Renal pelvis (tissue), 12 donors: ENCODE results near the gene C1orf21. TPM values are rescaled to one million over a fixed set of nuclear protein-coding genes. Genes with fewer than 3 reads are reported as not detected.
"Not testable (repeated sequence)": the region's sequence is repeated elsewhere in the genome, so short reads cannot be mapped to it uniquely, and the experiment has no call there.

Experiments used
- DNase-seq: peaks from one replicate; pipeline ENCODE4 v3.0.0-alpha.2; 2013
- long read RNA-seq, 16 experiments: transcript quantifications; one replicate each; lab custom pipeline, GENCODE V29; 2026
- polyA plus RNA-seq, 3 donors: library from polyadenylated mRNA; unstranded; fragments of 120-200 nt; gene quantifications; one replicate each; pipeline ENCODE4 v1.2.1, GENCODE V29; 2013; ENCODE audit not compliant: insufficient read length in 3 of 3

Gene C1orf21
- 10 to 100 TPM; 28.2 to 31.9 (median 29.2) TPM for polyA plus RNA-seq
- long read RNA-seq, donor 1, full-length matches to known transcripts = 17 of 17 reads
- long read RNA-seq, donor 1, partial matches to known transcripts = 0 of 17 reads
- long read RNA-seq, donor 1, other reads (novel, unspliced or antisense) = 0 of 17 reads
- long read RNA-seq, donor 2, full-length matches to known transcripts = 14 of 14 reads
- long read RNA-seq, donor 2, partial matches to known transcripts = 0 of 14 reads
- long read RNA-seq, donor 2, other reads (novel, unspliced or antisense) = 0 of 14 reads
- long read RNA-seq, donor 3, full-length matches to known transcripts = 8 of 8 reads
- long read RNA-seq, donor 3, partial matches to known transcripts = 0 of 8 reads
- long read RNA-seq, donor 3, other reads (novel, unspliced or antisense) = 0 of 8 reads
- long read RNA-seq, donor 4, full-length matches to known transcripts = 9 of 9 reads
- long read RNA-seq, donor 4, partial matches to known transcripts = 0 of 9 reads
- long read RNA-seq, donor 4, other reads (novel, unspliced or antisense) = 0 of 9 reads
- long read RNA-seq, donor 5, full-length matches to known transcripts = 5 of 5 reads
- long read RNA-seq, donor 5, partial matches to known transcripts = 0 of 5 reads
- long read RNA-seq, donor 5, other reads (novel, unspliced or antisense) = 0 of 5 reads
- long read RNA-seq, donor 6, full-length matches to known transcripts = 17 of 17 reads
- long read RNA-seq, donor 6, partial matches to known transcripts = 0 of 17 reads
- long read RNA-seq, donor 6, other reads (novel, unspliced or antisense) = 0 of 17 reads
- long read RNA-seq, donor 7, full-length matches to known transcripts = 18 of 24 reads
- long read RNA-seq, donor 7, partial matches to known transcripts = 6 of 24 reads
- long read RNA-seq, donor 7, other reads (novel, unspliced or antisense) = 0 of 24 reads
- long read RNA-seq, donor 8, full-length matches to known transcripts = 13 of 13 reads
- long read RNA-seq, donor 8, partial matches to known transcripts = 0 of 13 reads
- long read RNA-seq, donor 8, other reads (novel, unspliced or antisense) = 0 of 13 reads
- long read RNA-seq, donor 9, full-length matches to known transcripts = 10 of 15 reads
- long read RNA-seq, donor 9, partial matches to known transcripts = 5 of 15 reads
- long read RNA-seq, donor 9, other reads (novel, unspliced or antisense) = 0 of 15 reads
- long read RNA-seq, donor 10, full-length matches to known transcripts = 14 of 14 reads
- long read RNA-seq, donor 10, partial matches to known transcripts = 0 of 14 reads
- long read RNA-seq, donor 10, other reads (novel, unspliced or antisense) = 0 of 14 reads
- long read RNA-seq, donor 11, full-length matches to known transcripts = 8 of 8 reads
- long read RNA-seq, donor 11, partial matches to known transcripts = 0 of 8 reads
- long read RNA-seq, donor 11, other reads (novel, unspliced or antisense) = 0 of 8 reads
- long read RNA-seq, donor 12, full-length matches to known transcripts = 19 of 19 reads
- long read RNA-seq, donor 12, partial matches to known transcripts = 0 of 19 reads
- long read RNA-seq, donor 12, other reads (novel, unspliced or antisense) = 0 of 19 reads
- long read RNA-seq, donor 13, full-length matches to known transcripts = 7 of 7 reads
- long read RNA-seq, donor 13, partial matches to known transcripts = 0 of 7 reads
- long read RNA-seq, donor 13, other reads (novel, unspliced or antisense) = 0 of 7 reads
- long read RNA-seq, donor 14 = 0 reads
- long read RNA-seq, donor 15, full-length matches to known transcripts = 26 of 26 reads
- long read RNA-seq, donor 15, partial matches to known transcripts = 0 of 26 reads
- long read RNA-seq, donor 15, other reads (novel, unspliced or antisense) = 0 of 26 reads
- long read RNA-seq, donor 16, full-length matches to known transcripts = 21 of 21 reads
- long read RNA-seq, donor 16, partial matches to known transcripts = 0 of 21 reads
- long read RNA-seq, donor 16, other reads (novel, unspliced or antisense) = 0 of 21 reads

GRCh38 chr1:184386312-184387068 lies at the start of gene C1orf21:
Gene C1orf21, plus strand, starts transcription at chr1:184387029. Its CDS starts 90,481 bp downstream, at chr1:184477510.
- DNase-seq = peak; percentile 93

GRCh38 chr1:184337865-184338264 lies 49.0 kb upstream of the C1orf21 start:
- not testable (repeated sequence) for DNase-seq

GRCh38 chr1:184340984-184341383 lies 45.8 kb upstream of the C1orf21 start:
- DNase-seq = no peak

- DNase-seq = no peak
Observed at GRCh38 chr1:184350573-184350972, 36.3 kb upstream of the C1orf21 start.

- DNase-seq = no peak
Observed at GRCh38 chr1:184351416-184351975, 35.3 kb upstream of the C1orf21 start.

GRCh38 chr1:184352776-184353175 lies 34.1 kb upstream of the C1orf21 start:
- DNase-seq = no peak

- DNase-seq = no peak
Observed at GRCh38 chr1:184354719-184355118, 32.1 kb upstream of the C1orf21 start.

GRCh38 chr1:184356891-184357290 lies 29.9 kb upstream of the C1orf21 start:
- no peak for DNase-seq

GRCh38 chr1:184358256-184358655 lies 28.6 kb upstream of the C1orf21 start:
- no peak for DNase-seq

- DNase-seq = no peak
Observed at GRCh38 chr1:184359909-184360308, 26.9 kb upstream of the C1orf21 start.

- DNase-seq = no peak
Observed at GRCh38 chr1:184362876-184363275, 24.0 kb upstream of the C1orf21 start.

GRCh38 chr1:184365699-184366098 lies 21.1 kb upstream of the C1orf21 start:
- no peak for DNase-seq

GRCh38 chr1:184366997-184367396 lies 19.8 kb upstream of the C1orf21 start:
- DNase-seq = peak; percentile 8

GRCh38 chr1:184367427-184368038 lies 19.3 kb upstream of the C1orf21 start:
- no peak for DNase-seq

- DNase-seq = no peak
Observed at GRCh38 chr1:184368354-184368753, 18.5 kb upstream of the C1orf21 start.

GRCh38 chr1:184370850-184371249 lies 16.0 kb upstream of the C1orf21 start:
- DNase-seq = no peak

- no peak for DNase-seq
Observed at GRCh38 chr1:184373155-184373554, 13.7 kb upstream of the C1orf21 start.

- DNase-seq = no peak
Observed at GRCh38 chr1:184376369-184376768, 10.5 kb upstream of the C1orf21 start.
